NCI-H345 treated with DMSO at 0.1 percent for 48 hours (cell line): ENCODE data around the gene C11orf97.
"Not testable (repeated sequence)": the region's sequence is repeated elsewhere in the genome, so short reads cannot be mapped to it uniquely, and the experiment has no call there.

Experiments used
- DNase-seq: peaks from one replicate; lab custom pipeline; 2025; ENCODE audit not compliant: unreplicated experiment; lab: John Stamatoyannopoulos, UW

Gene C11orf97

DNA sequence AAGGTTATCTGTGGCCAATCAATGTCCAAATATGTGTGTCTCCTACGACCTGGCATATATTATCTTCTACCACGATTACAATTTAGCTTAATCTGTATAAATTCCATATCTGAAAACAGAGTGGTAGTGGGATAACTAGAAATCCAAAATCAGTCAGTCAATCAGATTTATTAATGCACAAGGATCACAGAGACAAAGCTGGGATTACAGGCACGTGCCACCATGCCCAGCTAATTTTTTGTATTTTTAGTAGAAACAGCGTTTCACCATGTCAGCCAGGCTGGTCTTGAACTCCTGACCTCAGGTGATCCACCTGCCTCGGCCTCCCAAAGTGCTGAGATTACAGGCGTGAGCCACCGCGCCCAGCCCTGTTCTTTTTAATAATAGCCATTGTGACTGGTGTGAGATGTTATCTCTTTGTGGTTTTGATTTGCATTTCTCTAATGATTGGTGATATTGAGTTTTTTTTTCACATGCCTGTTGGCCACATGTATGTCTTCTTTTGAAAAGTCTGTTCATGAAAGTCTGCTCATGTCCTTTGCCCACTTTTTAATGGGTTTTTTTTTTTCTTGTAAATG, 43.6 kb downstream of the C11orf97 start:
- DNase-seq = not testable (repeated sequence)

DNA sequence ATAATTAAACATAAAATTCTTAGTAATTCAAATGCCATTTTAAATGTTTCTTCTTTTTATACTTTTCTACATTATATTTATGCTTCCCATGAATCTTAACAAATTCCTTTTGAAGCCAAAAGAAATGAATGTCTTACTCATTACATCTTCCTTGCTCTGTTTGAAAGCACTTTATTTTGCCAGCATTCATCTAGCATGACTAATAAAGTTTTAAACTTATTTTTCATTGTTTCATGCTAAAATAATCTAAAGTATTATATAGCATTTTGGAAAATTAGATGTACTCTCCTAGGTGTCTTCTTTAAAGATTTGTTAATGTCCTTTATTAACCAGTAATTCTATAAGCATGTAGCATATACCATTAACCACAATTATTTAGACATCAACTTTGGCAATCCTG, 45.2 kb downstream of the C11orf97 start:
- DNase-seq = no peak

GRCh38 chr11:94557992-94558391, 45.7 kb downstream of the C11orf97 start:
- no peak for DNase-seq

DNA sequence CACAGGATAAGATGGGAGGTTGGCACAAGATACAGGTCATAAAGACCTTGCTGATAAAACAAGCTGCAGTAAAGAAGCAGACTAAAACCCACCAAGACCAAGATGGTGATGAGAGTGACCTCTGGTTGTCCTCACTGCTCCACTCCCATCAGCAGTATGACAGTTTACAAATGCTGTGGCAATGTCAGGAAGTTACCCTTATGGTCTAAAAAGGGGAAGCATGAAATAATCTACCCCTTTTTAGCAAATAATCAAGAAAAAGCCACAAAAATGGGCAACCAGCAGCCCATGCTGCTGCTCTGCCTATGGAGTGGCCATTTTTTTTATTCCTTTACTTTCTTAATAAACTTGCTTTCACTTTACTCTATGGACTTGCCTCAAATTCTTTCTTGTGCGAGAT, 46.2 kb downstream of the C11orf97 start:
- no peak for DNase-seq

DNA sequence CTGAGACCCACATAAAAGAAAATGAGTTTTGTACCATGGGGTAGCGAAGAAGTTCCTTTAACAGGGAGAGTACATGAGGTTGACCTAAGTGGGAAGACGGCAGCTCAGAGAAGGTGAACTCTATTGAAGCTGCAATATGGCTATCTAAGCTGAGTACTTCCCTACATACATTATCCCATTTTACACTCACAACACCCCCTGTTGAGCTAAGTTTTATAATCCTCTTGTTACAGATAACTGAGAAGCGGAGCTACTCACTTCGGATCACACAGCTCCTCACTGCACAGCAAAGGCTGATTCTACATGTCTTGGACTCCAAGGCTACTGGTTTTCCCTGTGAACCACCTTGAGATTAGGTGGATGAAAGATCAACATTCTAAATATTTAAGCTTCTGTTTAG, 46.7 kb downstream of the C11orf97 start:
- no peak for DNase-seq

GRCh38 chr11:94559361-94559760, 47.1 kb downstream of the C11orf97 start:
- DNase-seq = no peak

DNA sequence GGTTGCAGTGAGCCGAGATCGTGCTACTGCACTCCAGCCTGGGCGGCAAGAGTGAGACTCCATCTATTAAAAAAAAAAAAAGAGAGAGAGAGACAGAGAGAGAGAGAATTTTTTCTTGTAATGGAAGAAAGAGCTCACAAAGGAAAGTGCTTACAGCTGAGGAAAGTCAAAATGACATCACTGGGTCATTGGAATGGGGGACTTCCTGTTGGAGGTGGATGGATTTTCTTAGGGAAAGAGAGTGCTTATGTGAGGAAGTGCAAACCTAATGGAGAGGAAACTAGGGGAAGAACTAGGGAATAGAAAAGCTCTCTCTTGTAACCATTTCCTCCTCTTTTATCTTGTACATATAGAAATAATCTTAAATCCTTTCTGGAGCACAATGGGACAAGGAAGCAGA, 48.6 kb downstream of the C11orf97 start:
- DNase-seq = no peak

DNA sequence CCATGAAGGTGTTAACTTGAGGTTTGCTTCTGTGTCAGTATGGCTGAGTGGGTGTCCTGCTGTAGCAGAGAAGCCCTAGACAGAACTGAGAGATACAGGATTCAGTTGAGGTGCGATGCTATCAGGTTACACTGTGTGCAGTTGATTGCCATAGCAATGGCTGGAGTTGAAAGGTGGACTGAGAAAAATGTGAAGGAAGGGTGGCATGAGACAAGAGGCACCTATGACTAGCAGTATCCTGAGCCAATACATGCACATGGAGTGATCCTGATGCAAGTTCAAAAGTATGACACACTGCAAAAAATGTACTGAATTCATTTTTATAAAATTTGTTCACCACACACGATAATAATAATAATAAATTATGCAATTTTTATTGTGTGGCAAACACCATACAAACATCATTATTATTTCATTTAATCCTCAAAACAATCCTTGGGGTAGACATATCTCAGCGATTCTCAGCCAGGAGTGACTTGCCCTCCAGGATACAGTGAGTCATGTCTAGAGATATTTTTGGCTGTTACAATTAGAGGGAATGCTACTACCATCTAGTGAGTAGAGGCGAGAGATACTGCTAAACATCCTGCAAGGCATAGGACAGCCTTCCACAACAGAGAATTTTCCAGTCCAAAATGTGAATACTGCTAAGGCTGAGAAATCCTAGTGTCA, 51.1 kb downstream of the C11orf97 start:
- DNase-seq = no peak

GRCh38 chr11:94563848-94564467, 51.7 kb downstream of the C11orf97 start:
- no peak for DNase-seq

- DNase-seq = no peak
Measured at GRCh38 chr11:94567181-94567670, 55.0 kb downstream of the C11orf97 start, which contains the start of gene PIWIL4. TSS of gene PIWIL4 (plus strand) at chr11:94567368. CDS start at chr11:94567519, 151 bp downstream.

- DNase-seq = no peak
Measured at GRCh38 chr11:94568200-94568599, 55.9 kb downstream of the C11orf97 start.

DNA sequence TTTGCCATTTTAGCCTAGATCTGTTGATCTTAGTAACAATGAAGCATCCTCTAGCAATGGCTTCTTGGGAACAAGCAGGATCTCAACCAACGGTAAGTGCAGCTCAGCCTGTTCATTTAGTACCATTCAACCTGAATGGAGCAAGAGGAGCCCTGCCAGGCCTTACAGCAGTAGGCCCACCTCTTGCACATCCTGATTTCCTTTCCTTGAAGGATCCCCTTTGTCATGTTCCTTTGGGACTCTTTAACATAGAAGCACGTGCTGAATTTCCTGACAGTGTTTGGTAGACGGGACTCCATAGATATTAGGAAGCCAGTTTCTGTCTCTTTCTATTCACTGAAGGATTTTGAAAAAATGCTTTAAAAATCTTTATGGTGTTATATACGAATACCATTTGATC, 56.5 kb downstream of the C11orf97 start:
- DNase-seq = no peak

DNA sequence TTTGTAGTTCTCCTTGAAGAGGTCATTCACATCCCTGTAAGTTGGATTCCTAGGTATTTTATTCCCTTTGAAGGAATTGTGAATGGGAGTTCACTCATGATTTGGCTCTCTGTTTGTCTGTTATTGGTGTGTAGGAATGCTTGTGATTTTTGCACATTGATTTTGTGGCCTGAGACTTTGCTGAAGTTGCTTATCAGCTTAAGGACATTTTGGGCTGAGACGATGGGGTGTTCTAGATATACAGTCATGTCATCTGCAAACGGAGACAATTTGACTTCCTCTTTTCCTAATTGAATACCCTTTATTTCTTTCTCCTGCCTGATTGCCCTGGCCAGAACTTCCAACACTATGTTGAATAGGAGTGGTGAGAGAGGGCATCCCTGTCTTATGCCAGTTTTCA, 60.7 kb downstream of the C11orf97 start:
- DNase-seq = not testable (repeated sequence)

DNA sequence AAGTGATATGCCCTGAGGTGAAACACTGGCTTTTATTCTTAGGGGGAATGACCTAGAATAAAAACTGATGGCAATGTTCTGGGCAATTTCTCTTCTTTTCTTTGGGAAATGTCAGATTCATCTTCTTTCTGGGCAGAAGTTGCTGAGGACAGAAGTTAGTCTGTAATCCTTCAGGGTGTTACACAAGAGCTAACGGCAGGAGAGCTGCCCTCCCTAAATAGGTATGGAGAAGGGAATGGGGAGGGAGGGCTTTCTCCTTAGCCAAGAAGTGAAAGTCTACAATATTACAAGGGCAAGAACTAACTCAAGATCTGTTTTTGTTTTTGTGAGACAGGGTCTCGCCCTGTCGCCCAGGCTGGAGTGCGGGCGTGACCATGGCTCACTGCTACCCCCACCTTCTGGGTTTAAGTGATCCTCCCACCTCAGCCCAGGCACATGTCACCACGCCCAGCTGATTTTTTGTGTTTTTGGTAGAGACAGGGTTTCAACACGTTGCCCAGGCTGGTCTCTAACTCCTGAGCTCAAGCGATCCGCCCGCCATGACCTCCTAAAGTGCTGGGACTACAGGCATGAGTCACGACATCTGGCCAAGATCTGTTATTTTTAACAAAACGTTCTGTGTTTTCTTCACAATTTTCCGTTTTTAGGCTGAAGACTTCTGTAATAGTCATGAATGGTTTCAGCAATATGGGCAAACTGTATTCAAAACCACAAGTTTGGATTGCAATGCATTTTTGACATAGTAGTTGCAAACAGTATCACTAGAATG, 62.1 kb downstream of the C11orf97 start:
- no peak for DNase-seq

GRCh38 chr11:94576306-94576705, 64.0 kb downstream of the C11orf97 start:
- no peak for DNase-seq

GRCh38 chr11:94577841-94578240, 65.6 kb downstream of the C11orf97 start:
- no peak for DNase-seq
